ENCODE data around the gene TDRD10.

The TDRD10 gene, protein sequence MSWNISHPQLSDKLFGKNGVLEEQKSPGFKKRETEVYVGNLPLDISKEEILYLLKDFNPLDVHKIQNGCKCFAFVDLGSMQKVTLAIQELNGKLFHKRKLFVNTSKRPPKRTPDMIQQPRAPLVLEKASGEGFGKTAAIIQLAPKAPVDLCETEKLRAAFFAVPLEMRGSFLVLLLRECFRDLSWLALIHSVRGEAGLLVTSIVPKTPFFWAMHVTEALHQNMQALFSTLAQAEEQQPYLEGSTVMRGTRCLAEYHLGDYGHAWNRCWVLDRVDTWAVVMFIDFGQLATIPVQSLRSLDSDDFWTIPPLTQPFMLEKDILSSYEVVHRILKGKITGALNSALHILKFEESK

DNA sequence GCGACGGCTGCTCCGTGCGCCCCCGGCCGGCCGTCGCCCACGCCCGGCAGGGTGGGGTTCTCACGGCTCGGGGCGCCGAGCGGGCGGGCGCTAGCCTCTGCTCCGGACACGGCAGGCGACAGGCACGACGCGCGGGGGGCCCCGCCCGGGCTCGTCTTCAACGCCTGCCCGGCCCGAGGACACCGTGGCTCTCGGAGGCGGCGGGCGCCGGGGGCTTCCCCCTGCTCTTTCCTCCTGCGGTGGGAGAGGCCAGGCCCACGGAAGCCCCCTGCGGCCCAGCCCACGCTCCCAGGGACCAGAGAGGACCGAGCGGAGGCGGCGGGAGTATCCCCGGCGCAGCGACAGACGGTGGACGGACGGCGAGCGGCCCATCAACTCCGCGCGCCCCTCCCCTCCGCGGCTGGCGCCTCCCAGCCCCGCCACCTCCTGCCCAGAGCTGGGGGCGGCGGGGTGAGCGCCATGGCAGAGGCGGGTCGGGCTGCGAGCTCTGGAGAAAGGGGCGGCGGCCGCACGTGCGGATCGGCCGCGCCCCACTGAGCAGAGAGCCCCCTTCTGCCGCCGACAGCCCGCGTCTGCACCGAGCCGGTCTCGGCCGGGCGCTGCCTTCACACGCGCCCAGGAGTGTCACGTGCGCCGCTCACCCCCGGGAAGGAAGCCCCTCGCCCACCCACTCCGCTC lies at the start of gene TDRD10, which contains the start of gene SHE:
Gene TDRD10, plus strand, starts transcription at position 154 of the 678 bp plus-strand sequence. CDS start 4,685 bp downstream, outside the sequence.
Gene SHE, minus strand, starts transcription at position 347 of the 678 bp plus-strand sequence. CDS start 386 bp downstream, outside the sequence.
- DNase-seq (ENCODE audit: low read depth in 1 of 2, low spot score in 1 of 2): no peak

DNA sequence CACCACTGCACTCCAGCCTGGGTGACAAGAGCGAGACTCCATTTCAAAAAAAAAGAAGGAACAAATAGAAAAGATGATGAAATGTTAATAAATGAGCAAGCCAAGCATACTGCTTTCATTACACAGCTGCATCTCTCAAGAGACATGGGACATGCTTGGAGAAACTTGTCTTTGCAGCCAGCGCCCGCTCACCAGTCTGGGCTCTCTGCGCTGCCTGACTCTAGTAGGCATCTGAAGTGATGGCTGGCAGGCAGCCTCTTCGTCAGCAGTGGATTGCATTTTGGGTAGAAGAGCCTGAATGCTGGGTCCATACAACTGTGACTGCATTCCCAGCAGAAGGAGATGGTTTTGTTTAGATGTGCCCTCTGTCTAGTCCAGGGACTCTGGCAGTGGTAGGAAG lies 48.9 kb upstream of the TDRD10 start:
- no peak for DNase-seq (ENCODE audit: low read depth in 1 of 2, low spot score in 1 of 2)

DNA sequence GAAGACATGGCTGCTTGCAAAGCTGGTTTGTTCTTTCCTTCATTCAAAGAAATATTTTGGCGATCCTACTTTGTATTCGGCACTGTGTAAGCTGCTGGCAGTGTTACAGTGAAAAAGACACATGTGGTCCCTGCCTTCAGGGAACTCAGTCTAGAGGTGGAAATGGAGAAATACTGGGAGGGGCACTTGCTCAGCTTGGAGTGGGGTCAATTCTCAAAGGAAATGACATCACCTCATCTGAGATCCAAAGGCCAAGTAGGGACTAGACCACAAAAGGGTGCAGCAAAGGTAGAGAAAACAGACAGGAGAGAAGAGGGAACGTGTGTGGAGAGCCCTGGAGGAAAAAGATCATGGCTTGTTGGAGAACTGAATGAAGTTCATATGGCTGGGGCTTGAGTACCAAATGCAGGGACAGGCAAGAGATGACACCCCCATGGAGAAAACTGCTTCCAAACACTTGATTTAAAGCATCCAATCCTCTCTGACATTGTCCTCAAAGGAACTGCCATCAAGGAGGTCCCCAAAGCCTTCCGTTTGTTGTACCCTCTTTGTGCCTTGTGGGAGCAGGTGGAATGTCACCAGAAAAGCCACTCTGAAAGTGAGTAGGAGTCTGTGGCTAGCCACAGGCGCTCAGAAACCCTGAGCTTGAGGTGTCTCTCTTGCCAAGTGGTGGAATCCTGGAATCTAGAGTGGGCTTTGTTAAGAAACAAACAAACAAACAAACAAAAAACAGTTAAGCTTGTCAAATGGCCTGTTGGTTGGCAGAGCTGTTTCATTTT lies 48.3 kb upstream of the TDRD10 start:
- DNase-seq (ENCODE audit: low read depth in 1 of 2, low spot score in 1 of 2): no peak

DNA sequence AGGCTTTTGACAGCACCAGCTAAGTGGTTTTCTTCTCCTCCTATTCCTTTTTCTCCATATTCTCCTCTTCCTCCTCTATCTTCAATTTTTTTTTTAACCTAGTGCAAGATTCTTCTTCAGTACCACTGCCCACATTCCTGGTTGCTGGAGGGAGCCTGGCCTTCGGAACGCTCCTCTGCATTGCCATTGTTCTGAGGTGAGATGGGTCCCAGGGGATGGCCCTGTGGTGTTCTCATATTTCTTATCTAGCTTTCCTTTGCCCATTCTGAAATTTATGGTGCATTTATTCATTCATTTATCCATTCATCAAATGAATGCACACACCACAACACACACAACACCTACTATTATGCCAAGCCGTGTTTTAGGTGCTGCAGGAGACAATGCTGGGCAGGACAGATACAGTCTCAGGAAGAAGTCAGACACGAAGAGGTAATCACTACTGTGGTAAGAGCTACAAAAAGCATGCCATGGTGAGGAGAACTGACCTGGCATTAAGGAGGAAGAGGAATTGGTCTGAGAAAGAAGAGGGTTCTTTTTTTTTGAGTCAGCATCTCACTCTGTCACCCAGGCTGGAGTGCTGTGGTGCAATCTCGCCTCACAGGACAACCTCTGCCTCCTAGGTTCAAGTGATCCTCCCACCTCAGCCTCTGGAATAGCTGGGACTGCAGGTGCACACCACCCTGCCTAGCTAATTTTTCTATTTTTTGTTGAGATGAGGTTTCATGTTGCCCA lies 47.5 kb upstream of the TDRD10 start:
- no peak for DNase-seq (ENCODE audit: low read depth in 1 of 2, low spot score in 1 of 2)

DNA sequence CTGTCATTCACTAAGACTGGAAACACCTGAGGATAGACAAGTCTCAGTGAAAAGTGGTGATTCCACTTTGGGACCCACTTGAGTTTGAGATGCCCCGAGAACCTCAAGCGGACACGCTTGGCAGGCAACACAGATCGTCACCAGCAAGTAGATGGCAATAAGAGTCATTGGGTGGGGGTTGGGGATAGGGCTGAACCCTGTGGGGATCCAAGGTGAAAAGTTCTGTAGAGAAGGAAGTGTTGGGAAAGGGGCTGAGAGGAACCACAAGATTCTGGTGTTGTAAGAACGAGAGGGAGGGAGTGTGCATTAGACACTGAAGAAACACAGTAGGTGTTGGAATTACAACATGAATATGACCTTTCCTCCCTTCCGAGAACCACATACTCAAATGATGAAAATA lies 45.4 kb upstream of the TDRD10 start:
- DNase-seq (ENCODE audit: low read depth in 1 of 2, low spot score in 1 of 2): no peak

DNA sequence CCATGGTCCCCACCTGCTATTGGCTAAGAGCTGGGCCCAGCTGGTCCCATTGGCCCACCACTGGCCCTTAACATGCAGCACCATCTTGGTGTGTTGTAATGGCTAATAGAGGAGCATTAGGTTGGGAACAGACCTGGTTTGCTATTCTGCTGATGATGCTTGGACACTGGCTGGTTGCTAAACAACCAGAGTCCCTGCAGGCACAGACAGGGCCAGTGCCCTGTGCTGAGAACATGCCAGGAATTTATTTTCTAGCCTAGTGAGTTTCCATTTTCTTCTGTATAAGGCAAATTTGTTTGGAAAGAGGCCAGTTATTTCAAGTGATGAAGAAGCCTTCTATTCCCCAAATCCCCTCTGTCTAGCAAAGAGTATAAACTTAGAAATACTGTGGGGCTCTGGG lies 42.9 kb upstream of the TDRD10 start:
- no peak for DNase-seq (ENCODE audit: low read depth in 1 of 2, low spot score in 1 of 2)

DNA sequence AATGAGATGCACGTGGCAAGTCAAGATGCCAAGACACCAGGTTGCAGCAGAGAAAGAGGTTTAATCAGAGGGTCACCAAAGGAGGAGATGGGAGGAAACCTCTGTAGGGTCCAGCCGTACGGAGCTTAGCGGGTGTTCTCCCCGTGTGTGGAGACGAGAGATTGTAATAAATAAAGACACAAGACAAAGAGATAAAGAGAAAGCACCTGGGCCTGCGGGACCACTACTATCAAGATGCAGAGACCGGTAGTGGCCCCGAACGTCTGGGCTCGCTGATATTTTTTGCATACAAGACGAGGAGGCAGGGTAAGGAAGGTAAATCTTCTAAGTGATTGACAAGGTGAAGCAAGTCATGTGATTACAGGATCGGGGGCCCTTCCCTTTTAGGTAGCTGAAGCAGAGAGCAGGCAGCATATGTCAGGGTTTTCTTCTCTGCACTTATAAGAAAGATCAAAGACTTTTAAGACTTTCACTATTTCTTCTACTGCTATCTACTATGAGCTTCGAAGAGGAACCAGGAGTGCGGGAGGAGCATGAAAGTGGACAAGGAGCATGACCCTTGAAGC lies 41.2 kb upstream of the TDRD10 start:
- no peak for DNase-seq (ENCODE audit: low read depth in 1 of 2, low spot score in 1 of 2)

DNA sequence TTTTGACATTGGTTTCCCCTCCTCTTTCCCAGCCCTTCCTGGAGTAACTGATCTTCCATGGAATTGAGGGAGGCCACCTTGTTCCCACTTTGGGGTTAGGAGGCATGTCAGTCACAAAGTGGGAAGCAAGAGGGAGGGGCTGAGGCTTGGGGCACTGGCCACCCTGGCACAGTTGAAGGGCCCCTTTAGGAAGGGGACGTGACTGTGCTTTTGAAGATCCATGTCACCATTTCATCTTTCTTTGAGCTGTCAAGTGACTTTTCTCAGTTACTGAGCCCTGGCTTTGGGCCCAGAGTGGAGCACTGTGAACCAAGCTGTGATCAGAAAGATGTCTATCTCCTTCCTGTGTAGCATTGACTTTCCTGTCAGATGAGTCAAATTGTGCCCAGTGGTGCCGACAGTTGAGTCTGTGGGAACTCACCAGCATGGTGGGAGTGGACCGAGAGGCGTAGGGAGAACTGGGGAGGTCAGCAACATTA lies 38.5 kb upstream of the TDRD10 start:
- DNase-seq (ENCODE audit: low read depth in 1 of 2, low spot score in 1 of 2): peak in 1 of 2 donors; percentile 46

DNA sequence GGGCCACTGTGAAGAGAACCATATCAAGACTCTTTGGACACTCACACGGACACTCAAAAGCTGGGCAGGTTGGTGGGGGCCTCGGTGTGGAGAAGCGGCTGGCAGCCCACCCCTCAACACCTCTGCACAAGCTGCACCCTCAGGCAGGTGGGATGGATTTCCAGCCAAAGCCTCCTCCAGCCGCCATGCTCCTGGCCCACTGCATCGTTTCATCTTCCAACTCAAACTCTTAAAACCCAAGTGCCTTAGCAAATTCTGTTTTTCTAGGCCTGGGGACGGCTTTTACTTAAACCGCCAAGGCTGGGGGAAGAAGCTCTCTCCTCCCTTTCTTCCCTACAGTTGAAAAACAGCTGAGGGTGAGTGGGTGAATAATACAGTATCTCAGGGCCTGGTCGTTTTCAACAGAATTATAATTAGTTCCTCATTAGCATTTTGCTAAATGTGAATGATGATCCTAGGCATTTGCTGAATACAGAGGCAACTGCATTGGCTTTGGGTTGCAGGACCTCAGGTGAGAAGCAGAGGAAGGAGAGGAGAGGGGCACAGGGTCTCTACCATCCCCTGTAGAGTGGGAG lies 36.3 kb upstream of the TDRD10 start:
- no peak for DNase-seq (ENCODE audit: low read depth in 1 of 2, low spot score in 1 of 2)

DNA sequence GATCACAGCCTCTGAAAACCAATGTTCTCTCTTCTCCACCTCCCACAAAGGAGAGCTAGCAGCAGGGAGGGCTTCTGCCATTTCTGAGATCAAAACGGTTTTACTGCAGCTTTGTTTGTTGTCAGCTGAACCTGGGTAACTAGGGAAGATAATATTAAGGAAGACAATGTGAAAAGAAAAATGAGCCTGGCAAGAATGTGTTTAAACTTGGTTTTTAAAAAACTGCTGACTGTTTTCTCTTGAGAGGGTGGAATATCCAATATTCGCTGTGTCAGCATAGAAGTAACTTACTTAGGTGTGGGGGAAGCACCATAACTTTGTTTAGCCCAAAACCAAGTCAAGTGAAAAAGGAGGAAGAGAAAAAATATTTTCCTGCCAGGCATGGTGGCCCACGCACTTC lies 35.8 kb upstream of the TDRD10 start:
- no peak for DNase-seq (ENCODE audit: low read depth in 1 of 2, low spot score in 1 of 2)

DNA sequence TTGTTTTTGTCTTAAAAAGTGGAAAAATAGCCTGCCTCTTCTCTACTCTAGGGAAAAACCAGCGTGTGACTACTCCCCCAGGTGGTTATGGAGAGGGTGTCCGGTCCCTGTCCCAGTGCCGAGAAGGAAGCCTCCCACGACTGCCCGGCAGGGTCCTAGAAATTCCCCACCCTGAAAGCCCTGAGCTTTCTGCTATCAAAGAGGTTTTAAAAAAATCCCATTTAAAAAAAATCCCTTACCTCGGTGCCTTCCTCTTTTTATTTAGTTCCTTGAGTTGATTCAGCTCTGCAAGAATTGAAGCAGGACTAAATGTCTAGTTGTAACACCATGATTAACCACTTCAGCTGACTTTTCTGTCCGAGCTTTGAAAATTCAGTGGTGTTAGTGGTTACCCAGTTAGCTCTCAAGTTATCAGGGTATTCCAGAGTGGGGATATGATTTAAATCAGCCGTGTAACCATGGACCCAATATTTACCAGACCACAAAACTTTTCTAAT lies 35.0 kb upstream of the TDRD10 start:
- DNase-seq (ENCODE audit: low read depth in 1 of 2, low spot score in 1 of 2): no peak

DNA sequence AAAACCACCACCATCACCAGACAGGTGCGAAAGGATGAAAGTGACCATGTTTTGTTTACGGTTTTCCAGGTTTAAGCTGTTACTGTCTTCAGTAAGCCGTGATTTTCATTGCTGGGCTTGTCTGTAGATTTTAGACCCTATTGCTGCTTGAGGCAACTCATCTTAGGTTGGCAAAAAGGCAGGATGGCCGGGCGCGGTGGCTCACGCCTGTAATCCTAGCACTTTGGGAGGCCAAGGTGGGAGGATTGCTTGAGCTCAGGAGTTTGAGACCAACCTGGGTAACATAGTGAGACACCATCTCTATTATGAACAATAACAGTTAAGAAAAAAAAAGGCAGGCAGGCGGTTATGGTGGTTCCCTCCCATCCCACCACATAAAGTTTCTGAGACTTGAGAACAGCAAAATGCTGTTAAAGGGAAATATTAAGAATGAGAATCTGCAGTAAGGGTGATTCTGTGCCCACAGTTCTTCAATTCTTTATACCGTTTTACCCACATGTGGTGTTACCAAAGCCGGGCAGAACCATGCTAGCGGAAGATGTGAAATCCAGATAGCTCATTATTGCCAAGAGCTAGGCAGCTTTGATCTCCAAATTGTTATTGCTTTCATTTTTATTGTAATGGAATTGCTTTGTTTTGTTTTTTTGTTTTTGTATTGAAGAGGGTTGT lies 34.5 kb upstream of the TDRD10 start:
- DNase-seq (ENCODE audit: low read depth in 1 of 2, low spot score in 1 of 2): no peak

DNA sequence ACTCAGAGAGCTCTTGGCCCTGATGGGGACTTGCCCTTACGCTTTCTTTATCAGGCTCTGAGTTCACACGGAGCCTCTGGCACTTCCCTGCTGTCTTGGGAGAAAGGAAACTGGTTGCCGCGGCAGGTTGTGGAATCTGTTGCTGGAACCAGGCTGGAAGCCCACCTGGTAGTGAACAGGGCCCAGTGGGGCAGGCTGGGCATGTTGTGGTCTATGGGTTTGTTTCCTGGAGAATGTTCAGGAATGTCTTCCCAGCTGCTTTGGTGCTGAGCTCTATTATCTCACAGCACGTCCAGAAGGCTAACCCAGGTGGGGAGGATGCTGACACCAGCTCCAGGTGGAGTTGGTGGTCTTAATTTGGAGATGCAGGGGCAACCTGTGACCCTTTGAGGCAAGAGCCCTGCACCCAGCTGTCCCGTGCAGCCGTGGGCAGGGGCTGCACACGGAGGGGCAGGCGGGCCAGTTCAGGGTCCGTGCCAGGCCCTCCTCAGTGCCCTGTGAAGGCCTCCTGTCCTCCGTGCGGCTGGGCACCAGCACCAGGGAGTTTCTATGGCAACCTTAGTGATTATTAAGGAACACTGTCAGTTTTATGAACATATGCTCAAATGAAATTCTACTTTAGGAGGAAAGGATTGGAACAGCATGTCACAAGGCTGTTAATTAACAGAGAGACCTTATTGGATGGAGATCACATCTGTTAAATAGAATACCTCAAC lies 33.3 kb upstream of the TDRD10 start:
- no peak for DNase-seq (ENCODE audit: low read depth in 1 of 2, low spot score in 1 of 2)

DNA sequence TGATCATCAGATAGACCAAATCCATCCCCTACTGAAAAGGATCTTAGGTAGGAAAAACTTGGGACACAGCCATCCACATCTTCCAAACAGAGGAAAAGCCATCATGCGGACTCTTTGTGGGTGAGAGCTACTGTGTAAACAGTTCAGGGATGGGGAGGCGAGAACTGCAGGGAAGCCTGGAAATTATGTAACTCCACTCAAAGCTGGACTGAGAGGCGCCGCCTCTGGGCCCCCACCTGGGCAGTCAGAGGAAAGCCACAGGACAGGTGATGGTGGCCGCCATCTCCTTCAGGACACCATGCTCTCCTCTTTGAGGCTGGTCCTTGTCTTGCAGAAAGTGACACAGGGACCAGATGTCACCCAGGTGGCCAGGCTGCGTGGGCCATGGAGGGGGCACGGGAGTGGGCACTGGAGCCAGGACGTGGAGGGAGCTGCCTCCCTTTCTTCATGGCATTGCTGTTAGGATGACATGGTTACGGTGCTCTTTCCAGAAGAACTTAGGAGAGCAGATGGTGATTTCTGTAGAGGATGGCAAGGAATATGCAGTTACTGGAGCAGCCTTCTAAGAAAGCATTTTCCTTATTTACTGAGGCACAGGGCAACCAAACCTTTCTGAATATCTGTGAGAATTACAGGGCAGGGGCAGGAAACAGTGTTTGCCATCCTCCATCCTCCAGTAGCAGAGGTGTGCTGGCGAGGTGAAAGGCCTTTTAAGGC lies 32.0 kb upstream of the TDRD10 start:
- DNase-seq (ENCODE audit: low read depth in 1 of 2, low spot score in 1 of 2): no peak

DNA sequence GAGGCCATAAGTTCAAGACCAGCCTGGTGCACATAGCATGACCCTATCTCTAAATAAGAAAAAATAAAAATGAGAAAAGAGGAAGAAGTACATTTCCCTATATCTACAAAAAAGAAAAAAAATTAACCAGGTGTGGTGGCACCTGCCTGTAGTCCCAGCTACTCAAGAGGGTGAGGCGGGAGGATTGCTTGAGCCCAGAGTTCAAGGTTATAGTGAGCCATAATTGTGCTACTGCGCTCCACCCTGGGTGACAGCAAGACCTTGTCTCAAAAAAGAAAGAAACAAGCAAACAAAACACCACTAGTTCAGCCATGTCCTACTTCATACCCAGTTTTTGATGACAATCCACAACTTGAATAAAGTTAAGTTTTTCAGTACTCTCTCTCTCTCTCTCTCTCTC lies 30.7 kb upstream of the TDRD10 start:
- no peak for DNase-seq (ENCODE audit: low read depth in 1 of 2, low spot score in 1 of 2)

DNA sequence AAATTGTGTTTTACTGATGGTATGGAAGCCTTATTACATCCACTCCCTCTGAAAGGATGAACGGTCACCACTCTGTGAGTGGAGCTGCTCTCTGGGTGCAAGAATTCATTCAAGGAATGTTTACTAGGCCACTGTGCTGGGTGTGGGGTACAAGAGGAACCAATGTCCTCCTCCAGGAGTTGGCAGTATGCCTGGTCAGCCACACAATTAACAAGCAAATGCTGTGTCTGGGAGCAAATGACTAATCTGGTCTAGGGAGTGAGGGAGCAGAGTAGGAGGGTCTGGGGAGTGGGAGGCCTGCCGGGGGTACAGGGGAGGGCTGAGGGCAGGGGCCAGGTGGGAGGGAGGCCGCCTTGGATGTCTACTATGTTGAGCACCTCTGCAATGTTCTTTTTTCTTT lies 27.2 kb upstream of the TDRD10 start:
- no peak for DNase-seq (ENCODE audit: low read depth in 1 of 2, low spot score in 1 of 2)

DNA sequence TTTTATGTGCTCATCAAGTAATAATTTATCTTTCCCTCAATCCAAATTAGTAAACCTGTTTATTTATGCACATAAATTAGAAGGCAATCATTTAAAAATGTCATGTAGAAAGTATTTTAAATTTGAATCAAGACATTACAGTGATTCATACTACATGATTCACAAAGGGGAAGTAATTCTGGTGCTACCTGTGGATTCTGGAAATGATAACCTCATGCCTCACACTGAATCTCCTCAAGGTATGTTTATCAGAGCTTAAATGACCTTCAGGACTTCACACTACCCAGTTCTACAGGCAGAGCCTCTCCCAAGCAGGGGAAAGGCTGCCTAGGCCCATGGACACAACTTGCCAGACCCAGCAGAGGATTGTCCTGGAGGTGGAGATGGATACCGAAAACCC lies 25.2 kb upstream of the TDRD10 start:
- DNase-seq (ENCODE audit: low read depth in 1 of 2, low spot score in 1 of 2): no peak

DNA sequence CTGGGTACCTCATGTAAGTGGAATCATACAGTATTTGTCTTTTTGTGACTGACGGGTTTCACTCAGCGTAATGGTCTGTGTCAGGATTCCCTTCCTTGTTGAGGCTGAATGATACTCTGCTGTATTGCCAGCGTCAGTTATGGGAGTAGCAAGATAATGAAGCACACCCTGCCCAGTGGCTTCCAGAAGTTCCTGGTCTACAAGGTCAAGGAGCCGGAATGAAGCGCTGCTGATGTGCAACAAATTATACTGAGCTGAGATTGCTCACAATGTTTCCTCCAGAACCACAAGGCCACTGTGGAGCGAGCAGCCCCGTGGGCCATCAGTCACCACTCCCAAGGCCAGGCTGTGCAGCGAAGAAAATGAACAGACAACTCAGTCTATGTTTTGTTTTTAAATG lies 24.0 kb upstream of the TDRD10 start:
- DNase-seq (ENCODE audit: low read depth in 1 of 2, low spot score in 1 of 2): no peak
